HepG2 (cell line): Measurements from ENCODE around the gene SNIP1. TPM values are rescaled to one million over a fixed set of nuclear protein-coding genes. Genes with fewer than 3 reads are reported as not detected.
A peak's percentile ranks its signal among the peaks of the same experiment; 100 is the strongest.
"Not testable (repeated sequence)": the region's sequence is repeated elsewhere in the genome, so short reads cannot be mapped to it uniquely, and the experiment has no call there.

ENCODE experiments used
- ARNTL ChIP-seq: sonication (generic); formaldehyde crosslinking; IDR thresholded peaks from 2 replicates; pipeline ENCODE4 v1.4.0; 2020; ENCODE audit warnings: mild to moderate bottlenecking, missing genetic modification reagents
- CEBPG ChIP-seq: IDR thresholded peaks from 2 replicates; pipeline ENCODE4 v1.6.1; 2016
- FOXK1 ChIP-seq: sonication (generic); formaldehyde crosslinking; IDR thresholded peaks from 2 replicates; pipeline ENCODE4 v1.4.0; 2020; ENCODE audit warnings: low read depth, missing genetic modification reagents, borderline replicate concordance
- FOXO1 ChIP-seq: sonication (generic); formaldehyde crosslinking; IDR thresholded peaks from 2 replicates; pipeline ENCODE4 v1.4.0; 2020; ENCODE audit warnings: missing genetic modification reagents
- FOXP1 ChIP-seq, 2 experiments: fragments of 450-650 bp in 1 of 2; IDR thresholded peaks; 2 replicates each; pipeline ENCODE4 v1.6.1; 2017 to 2018; ENCODE audit warnings: antibody characterized with exemption in 1 of 2
- HMGXB4 ChIP-seq, 2 experiments: sonication (generic) in 1 of 2; formaldehyde crosslinking in 1 of 2; IDR thresholded peaks; 2 replicates each; pipeline versions ENCODE4 v1.4.0 to v1.6.1; 2018 to 2020; ENCODE audit warnings: missing genetic modification reagents in 2 of 2, borderline replicate concordance in 1 of 2, low read depth in 1 of 2, mild to moderate bottlenecking in 1 of 2, missing biosample characterization in 1 of 2
- KLF16 ChIP-seq, 2 experiments: sonication (generic) in 1 of 2; formaldehyde crosslinking in 1 of 2; IDR thresholded peaks; 2 replicates each; pipeline versions ENCODE4 v1.6.1 to v1.8.0; 2016 to 2023; ENCODE audit warnings: missing genetic modification reagents in 2 of 2, missing compliant biosample characterization in 1 of 2
- NCOA2 ChIP-seq: sonication (generic); formaldehyde crosslinking; IDR thresholded peaks from 2 replicates; pipeline ENCODE4 v1.8.0; 2022; ENCODE audit warnings: inconsistent platforms
- NCOR1 ChIP-seq: fragments of 200-600 bp; sonication (generic); IDR thresholded peaks from 2 replicates; pipeline ENCODE4 v1.7.0; 2017; ENCODE audit warnings: antibody characterized with exemption, low read length, borderline replicate concordance
- NR2C2 ChIP-seq: sonication (generic); formaldehyde crosslinking; IDR thresholded peaks from 2 replicates; pipeline ENCODE4 v1.4.0; 2020; ENCODE audit warnings: missing genetic modification reagents, mild to moderate bottlenecking, moderate library complexity, borderline replicate concordance
- PHF21A ChIP-seq: sonication (generic); formaldehyde crosslinking; IDR thresholded peaks from 2 replicates; pipeline ENCODE4 v1.5.0; 2020; ENCODE audit warnings: mild to moderate bottlenecking, missing genetic modification reagents
- PITX1 ChIP-seq: sonication (generic); formaldehyde crosslinking; IDR thresholded peaks from 2 replicates; pipeline ENCODE4 v1.5.1; 2020; ENCODE audit warnings: mild to moderate bottlenecking, missing genetic modification reagents
- POGZ ChIP-seq: sonication (generic); formaldehyde crosslinking; IDR thresholded peaks from 2 replicates; pipeline ENCODE4 v1.4.0; 2020; ENCODE audit warnings: mild to moderate bottlenecking, missing genetic modification reagents
- RXRA ChIP-seq: sonication (generic); formaldehyde crosslinking; IDR thresholded peaks from 2 replicates; pipeline ENCODE4 v1.5.1; 2020; ENCODE audit warnings: missing genetic modification reagents
- SALL1 ChIP-seq: sonication (generic); formaldehyde crosslinking; IDR thresholded peaks from 2 replicates; pipeline ENCODE4 v1.8.0; 2022; ENCODE audit warnings: mild to moderate bottlenecking, missing genetic modification reagents
- SOX5 ChIP-seq: IDR thresholded peaks from 2 replicates; pipeline ENCODE4 v1.6.1; 2016; ENCODE audit warnings: borderline replicate concordance
- TFE3 ChIP-seq: IDR thresholded peaks from 2 replicates; pipeline ENCODE4 v1.6.1; 2016
- ZMYM4 ChIP-seq: sonication (generic); formaldehyde crosslinking; IDR thresholded peaks from 2 replicates; pipeline ENCODE4 v1.8.1; 2023; ENCODE audit warnings: mild to moderate bottlenecking, missing genetic modification reagents
- ZNF121 ChIP-seq: sonication (generic); formaldehyde crosslinking; IDR thresholded peaks from 2 replicates; pipeline ENCODE4 v1.5.0; 2020; ENCODE audit warnings: mild to moderate bottlenecking, missing genetic modification reagents
- ZNF770 ChIP-seq: sonication (generic); formaldehyde crosslinking; IDR thresholded peaks from 2 replicates; pipeline ENCODE4 v1.5.0; 2020; ENCODE audit warnings: mild to moderate bottlenecking, missing genetic modification reagents
- ZSCAN25 ChIP-seq: sonication (generic); formaldehyde crosslinking; IDR thresholded peaks from 2 replicates; pipeline ENCODE4 v1.8.0; 2022; ENCODE audit warnings: mild to moderate bottlenecking, missing genetic modification reagents
- polyA plus RNA-seq, 8 experiments: library from polyadenylated mRNA; depleted of rRNA in 3 of 8; stranded (reverse) in 7 of 8; unstranded in 1 of 8; fragments of >200 nt; fragmentation: Illumina TruSeq in 4 of 8; extraction: Trizol in 4 of 8; gene quantifications; 2 replicates each; pipeline versions ENCODE4 v1.2.1 to v1.2.3, GENCODE V29; 2011 to 2016; ENCODE audit warnings: low read depth in 4 of 8, missing spikeins in 1 of 8, mixed read lengths in 1 of 8; ENCODE audit not compliant: insufficient read depth in 1 of 8
- total RNA-seq, 5 experiments: library from RNA; depleted of rRNA; stranded (reverse); fragments of >200 nt; fragmentation: Illumina TruSeq; extraction: Trizol; gene quantifications; 2 replicates each; pipeline ENCODE4 v1.2.3, GENCODE V29; 2016; ENCODE audit warnings: low read depth in 1 of 5

Gene SNIP1
- total and polyA plus RNA-seq, 2 of the 13 experiments (the other 11 are each of a cell fraction or from before 2014, with no cell fraction given): 5.5 to 11.2 TPM

GRCh38 chr1:37532418-37533156 is 21.5 kb downstream of the SNIP1 start (continued):
- TF ChIP-seq HMGXB4 (CRISPR knock-in tag; IDR thresholded peaks at IDR 0.05; ENCODE audit: borderline replicate concordance in 1 of 2, low read depth in 1 of 2): 0 out of 4 replicates have a peak, but pooled peaks of 1 of the 2 experiments have one; percentile 25
- TF ChIP-seq PHF21A (CRISPR knock-in tag): peak; percentile 31; the same call in 1 of the 2 replicates
- TF ChIP-seq SOX5: peak; percentile 65; the same call in 1 of the 2 replicates
- peak; percentile 99 for TF ChIP-seq ZNF770 (CRISPR knock-in tag)
- TF ChIP-seq FOXP1 (IDR thresholded peaks at IDR 0.05): not testable (repeated sequence)
- peak; percentile 42; the same call in 1 of the 2 replicates for TF ChIP-seq FOXP1 (CRISPR knock-in tag; IDR thresholded peaks at IDR 0.05)
- TF ChIP-seq CEBPG (CRISPR knock-in tag): peak; percentile 48; the same call in 1 of the 2 replicates
- 0 out of 2 replicates have a peak, but pooled peaks have one; percentile 28 for TF ChIP-seq TFE3 (CRISPR knock-in tag)
- 0 out of 2 replicates have a peak, but pooled peaks have one; percentile 21 for TF ChIP-seq FOXK1
- peak; percentile 64 for TF ChIP-seq POGZ (CRISPR knock-in tag)
- peak; percentile 58 for TF ChIP-seq ZMYM4
- TF ChIP-seq SALL1: peak; percentile 61
- peak; percentile 67; the same call in 1 of the 2 replicates for TF ChIP-seq PITX1 (CRISPR knock-in tag)
- 0 out of 2 replicates have a peak, but pooled peaks have one; percentile 39 for TF ChIP-seq NCOR1
- 0 out of 4 replicates have a peak, but pooled peaks of 1 of the 2 experiments have one; percentile 30 for TF ChIP-seq KLF16 (CRISPR knock-in tag; IDR thresholded peaks at IDR 0.05)
- peak; percentile 18; the same call in 1 of the 2 replicates for TF ChIP-seq ARNTL (CRISPR knock-in tag)
- TF ChIP-seq NR2C2 (CRISPR knock-in tag): peak; percentile 76
- peak; percentile 69; the same call in 1 of the 2 replicates for TF ChIP-seq ZSCAN25 (CRISPR knock-in tag)
- TF ChIP-seq ZNF121: peak; percentile 98
- 0 out of 2 replicates have a peak, but pooled peaks have one; percentile 21 for TF ChIP-seq FOXO1 (CRISPR knock-in tag)
- peak; percentile 64 for TF ChIP-seq NCOA2 (CRISPR knock-in tag)
- TF ChIP-seq RXRA: peak; percentile 46; the same call in 1 of the 2 replicates
